ENCODE data around the gene MAP4K5. TPM values are rescaled to one million over a fixed set of nuclear protein-coding genes. Genes with fewer than 3 reads are reported as not detected.
A peak's percentile ranks its signal among the peaks of the same experiment; 100 is the strongest.

The MAP4K5 gene
- total and polyA plus RNA-seq, 2 of the 4 experiments (the other 2 are of a cell fraction): 33.1 to 46.1 TPM

- H3K4me2 ChIP-seq (ENCODE audit: low read depth, low read length): no peak overlapping the region; the same call in 1 of the 2 replicates
- DNase-seq: peak; percentile 86
- intact Hi-C loops (cut with micrococcal nuclease): loop anchor here (5.0 to 10.0 kb wide), 2 partner anchors 72 to 131 kb away; no protein-coding TSS in a partner anchor
Measured at GRCh38 chr14:50452979-50453705, 79.2 kb downstream of the MAP4K5 start.

More at GRCh38 chr14:50452979-50453705, 79.2 kb downstream of the MAP4K5 start:
- H2AK5ac ChIP-seq (ENCODE audit: low read depth, low read length): no peak overlapping the region
- no peak overlapping the region for H3K4ac ChIP-seq (ENCODE audit: low read depth, low read length)
- no peaks in the 10 kb centered on the region for H3K9me1 ChIP-seq (ENCODE audit: insufficient read depth, low read length)
- H3K56ac ChIP-seq (ENCODE audit: extremely low read depth, insufficient read depth, low read length): no peak overlapping the region
- no peak overlapping the region for H2AK9ac ChIP-seq (replicated peaks; ENCODE audit: low read depth, low read length, poor library complexity)
- no peak overlapping the region for H2AFZ ChIP-seq (replicated peaks; ENCODE audit: low read length, poor library complexity)
- WGBS, 2 experiments (ENCODE audit: extremely low coverage in 2 of 2, insufficient read length in 1 of 2): no CpG with 5 or more reads among the region's 3 CpGs
- H3K27me3 ChIP-seq (ENCODE audit: control insufficient read depth, insufficient read depth, low read length): no peaks in the 10 kb centered on the region
- H4K5ac ChIP-seq (ENCODE audit: low read depth, low read length): no peak overlapping the region
- ChIA-PET CTCF (no interaction called here), POLR2A (ENCODE audit: unreplicated experiment) (no interaction called here)
- H2BK15ac ChIP-seq (ENCODE audit: low read depth, low read length): no peak overlapping the region
- no peak overlapping the region for H4K8ac ChIP-seq (ENCODE audit: low read depth in 2 of 2, low read length in 2 of 2)
- H3K36me3 ChIP-seq (ENCODE audit: control insufficient read depth, insufficient read depth, low read length): peaks cover 23% of the 10 kb centered on the region
- H3K27ac ChIP-seq (ENCODE audit: insufficient read depth, low read length): no peak overlapping the region
- no peak overlapping the region for H3K23ac ChIP-seq (ENCODE audit: low read depth, low read length)
- H2BK20ac ChIP-seq (ENCODE audit: low read depth, low read length): no peak overlapping the region
- peak overlapping the region; percentile 35 for H2BK5ac ChIP-seq (ENCODE audit: low read depth, low read length, poor library complexity, severe bottlenecking)
- peaks cover 28 to 42% of the 10 kb centered on the region in 2 experiments for H3K79me1 ChIP-seq (ENCODE audit: low read depth in 1 of 2, low read length in 2 of 2)
- dilution Hi-C loops (cut with HindIII; ENCODE audit: low sequenced_read_pairs, unreplicated experiment) (no loop called here), in situ Hi-C loops (cut with MboI; ENCODE audit: low sequenced_read_pairs) (no loop called here)
- H3K9me3 ChIP-seq (ENCODE audit: control insufficient read depth, insufficient read depth, low read length): no peaks in the 10 kb centered on the region
- H3K4me3 ChIP-seq (ENCODE audit: insufficient read depth, low read depth, low read length): no peak overlapping the region
- H4K91ac ChIP-seq (ENCODE audit: insufficient read depth, low read depth, low read length): no peak overlapping the region
- no peak overlapping the region for H3K14ac ChIP-seq (replicated peaks; ENCODE audit: low read depth, low read length)
- no peak overlapping the region for H3K9ac ChIP-seq (ENCODE audit: low read depth, low read length)
- H4K20me1 ChIP-seq (ENCODE audit: insufficient read depth, low read length): peaks cover 9% of the 10 kb centered on the region; the same call in 1 of the 2 replicates
- peak; percentile 81 for ATAC-seq (ENCODE audit: low read depth)
- peak overlapping the region; percentile 13; the same call in 1 of the 2 replicates for H3K18ac ChIP-seq (ENCODE audit: low read depth, low read length)
- BruUV-seq (replicated peaks): no TSS peak
- H3K4me1 ChIP-seq (ENCODE audit: control insufficient read depth, insufficient read depth, low read length): peaks cover 5% of the 10 kb centered on the region
- no peak overlapping the region for H2BK120ac ChIP-seq (ENCODE audit: low read depth, low read length)
- 0 out of 2 replicates have a peak, but pooled peaks have one; percentile 16 for TF ChIP-seq FOS (IDR thresholded peaks at IDR 0.05; ENCODE audit: low read depth, low read length)
- TF ChIP-seq MXI1 (IDR thresholded peaks at IDR 0.05; ENCODE audit: borderline replicate concordance, low read depth, low read length): no peak
- no peak for TF ChIP-seq RFX5 (IDR thresholded peaks at IDR 0.05; ENCODE audit: low read depth, low read length)
- TF ChIP-seq BHLHE40 (IDR thresholded peaks at IDR 0.05; ENCODE audit: low read depth, low read length): no peak
- TF ChIP-seq CHD1 (IDR thresholded peaks at IDR 0.05; ENCODE audit: low read depth, low read length): no peak
- TF ChIP-seq NFE2L2 (IDR thresholded peaks at IDR 0.05; ENCODE audit: low read depth, low read length): no peak
- TF ChIP-seq SMC3 (IDR thresholded peaks at IDR 0.05; ENCODE audit: low read depth, low read length): no peak
- TF ChIP-seq MAZ (IDR thresholded peaks at IDR 0.05; ENCODE audit: borderline replicate concordance, low read depth, low read length): no peak
- peak; percentile 37; the same call in 1 of the 2 replicates for TF ChIP-seq MAFK (IDR thresholded peaks at IDR 0.05; ENCODE audit: low read depth, low read length)
- no peak for TF ChIP-seq RCOR1 (IDR thresholded peaks at IDR 0.05; ENCODE audit: insufficient replicate concordance, low read length)
- TF ChIP-seq CTCF (conservative IDR thresholded peaks at IDR 0.05; ENCODE audit: low read depth, low read length): no peak
- TF ChIP-seq CEBPB (IDR thresholded peaks at IDR 0.05; ENCODE audit: low read depth, low read length): peak; percentile 78

Data from IMR-90 (cell line).